Stimulated activated CD8-positive, alpha-beta memory T cell treated with anti-CD3 and anti-CD28 coated beads, Interleukin-7, amount 100 ng/mL, for 48 hours (primary cell): ENCODE data around the gene CLIC6.

Experiments used
- DNase-seq, 2 donors: peaks; one replicate each; pipeline ENCODE4 v3.0.0-alpha.2; 2020; ENCODE audit warnings: low read depth in 1 of 2; ENCODE audit errors: extremely low read depth in 1 of 2

CLIC6 gene

GRCh38 chr21:34762786-34763185 is 94.0 kb downstream of the CLIC6 start:
- no peak for DNase-seq

DNA sequence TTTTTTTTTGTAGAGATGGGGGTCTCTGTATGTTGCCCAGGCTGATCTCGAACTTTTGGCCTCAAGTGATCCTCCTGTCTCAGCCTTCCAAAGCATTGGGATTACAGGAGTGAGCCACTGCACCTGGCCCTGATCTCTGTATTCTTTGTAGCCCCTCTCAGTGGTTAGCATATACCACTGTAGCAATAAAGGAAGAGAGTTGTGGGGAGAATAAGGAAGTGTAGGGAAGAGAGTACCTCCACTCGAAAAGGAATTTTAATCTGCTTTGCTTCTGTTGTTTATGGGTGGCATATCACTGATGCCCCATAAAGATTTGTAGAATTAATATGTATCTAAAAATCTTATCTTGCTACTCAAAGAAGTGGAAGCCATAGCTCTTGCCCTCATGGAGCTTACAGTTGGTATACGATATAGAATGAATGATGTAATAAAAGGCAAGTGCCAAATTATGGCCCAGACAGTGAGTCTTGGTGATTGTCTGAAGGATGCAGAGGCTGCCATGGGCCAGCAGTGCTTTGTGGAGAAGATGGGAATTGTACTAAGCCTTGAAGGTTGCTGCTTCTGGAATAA is 96.0 kb downstream of the CLIC6 start:
- DNase-seq = no peak

- no peak for DNase-seq
Measured at GRCh38 chr21:34765619-34766018, 96.8 kb downstream of the CLIC6 start.

GRCh38 chr21:34766862-34767261 is 98.1 kb downstream of the CLIC6 start:
- no peak for DNase-seq
